K562 (cell line): Measurements from ENCODE around the gene BRMS1. TPM values are rescaled to one million over a fixed set of nuclear protein-coding genes. Genes with fewer than 3 reads are reported as not detected.

Source experiments
- ATAC-seq: fragments of 200-7000 bp; cut with Tn5 transposase; 3 replicates; pipeline ENCODE4 v1.9.1; 2020; ENCODE audit warnings: moderate library complexity
- BruUV-seq: library from RNA; stranded (reverse); fragments of 400-500 nt; replicated peaks from 2 replicates; lab custom pipeline; 2021; lab: Mats Ljungman, UMichigan
- CTCF ChIA-PET: fragments of 300-600 bp; formaldehyde crosslinking; extraction: SDS; loops from one replicate; lab custom pipeline; 2021; ENCODE audit warnings: low intra/inter-chr PET ratio; lab: Yijun Ruan, JAX
- POLR2A ChIA-PET: fragments of 300-600, 350-650 bp; sonication (Branson Sonifier 250); formaldehyde crosslinking; extraction: SDS; loops from one replicate; lab custom pipeline; 2021; ENCODE audit warnings: antibody characterized with exemption, inconsistent platforms; lab: Yijun Ruan, JAX
- DNase-seq, 4 experiments: peaks; one replicate each; pipeline versions ENCODE4 v3.0.0 to v3.0.0-alpha.2; 2011 to 2018; ENCODE audit warnings: low spot score in 3 of 4, mixed read lengths in 3 of 4; ENCODE audit errors: extremely low read depth in 1 of 4
- FAIRE-seq: peaks from 2 replicates; lab custom pipeline; 2011; peaks lifted over from hg19 to GRCh38; lab: Jason Lieb, UNC
- H2AFZ ChIP-seq: 2 replicates; pipeline ENCODE4 v1.6.0; 2011; ENCODE audit warnings: low read depth, low read length, control low read depth, inconsistent platforms
- H3K27ac ChIP-seq: fragments of 200-600 bp; 3 replicates; pipeline ENCODE4 v1.8.0; 2011; ENCODE audit warnings: low read depth, mild to moderate bottlenecking, control low read depth, inconsistent platforms, low read length, moderate library complexity, mixed read lengths; ENCODE audit errors: extremely low read depth
- H3K27me3 ChIP-seq, 2 experiments: fragments of 300-600 bp in 1 of 2; 2 replicates in 1 of 2; 3 replicates in 1 of 2; pipeline versions ENCODE4 v1.6.0 to v1.8.0; 2011; ENCODE audit warnings: inconsistent platforms in 2 of 2, low read length in 2 of 2, mild to moderate bottlenecking in 1 of 2, mixed read lengths in 1 of 2, moderate library complexity in 1 of 2; ENCODE audit not compliant: control insufficient read depth in 2 of 2, insufficient read depth in 2 of 2
- H3K36me3 ChIP-seq: fragments of 300-600 bp; 3 replicates; pipeline ENCODE4 v1.8.0; 2011; ENCODE audit warnings: mild to moderate bottlenecking, low read length, inconsistent platforms; ENCODE audit not compliant: control insufficient read depth, insufficient read depth
- H3K4me1 ChIP-seq, 2 experiments: fragments of 200-600 bp in 1 of 2; replicated peaks in 1 of 2; 2 replicates in 1 of 2; 3 replicates in 1 of 2; pipeline versions ENCODE4 v1.5.1 to v1.8.0; 2011; ENCODE audit warnings: inconsistent platforms in 2 of 2, low read length in 2 of 2, mild to moderate bottlenecking in 1 of 2, mixed read lengths in 1 of 2, moderate library complexity in 1 of 2; ENCODE audit not compliant: control insufficient read depth in 2 of 2, insufficient read depth in 2 of 2
- H3K4me2 ChIP-seq: 2 replicates; pipeline ENCODE4 v1.6.1; 2011; ENCODE audit warnings: low read length, control low read depth, inconsistent platforms, mixed read lengths; ENCODE audit not compliant: insufficient read depth
- H3K4me3 ChIP-seq: fragments of 200-600 bp; sonication (generic), shearing (Covaris generic); 2 replicates; pipeline ENCODE4 v1.5.1; 2016; ENCODE audit warnings: control low read depth, inconsistent platforms
- H3K79me2 ChIP-seq: fragments of 200-600 bp; 3 replicates; pipeline ENCODE4 v1.8.0; 2011; ENCODE audit warnings: low read length, inconsistent platforms; ENCODE audit not compliant: control insufficient read depth, insufficient read depth
- H3K9ac ChIP-seq, 2 experiments: 2 replicates each; pipeline versions ENCODE4 v1.6.0 to v1.6.1; 2011; ENCODE audit warnings: low read depth in 2 of 2, low read length in 2 of 2, control low read depth in 1 of 2, inconsistent platforms in 1 of 2, mild to moderate bottlenecking in 1 of 2, mixed read lengths in 1 of 2; ENCODE audit not compliant: insufficient read depth in 1 of 2
- H3K9me1 ChIP-seq: one replicate; pipeline ENCODE4 v1.6.0; 2011; ENCODE audit warnings: inconsistent platforms, mild to moderate bottlenecking, low read length, moderate library complexity; ENCODE audit not compliant: control insufficient read depth, insufficient read depth
- H3K9me3 ChIP-seq: replicated peaks from 2 replicates; pipeline ENCODE4 v1.5.1; 2011; ENCODE audit warnings: low read depth, low read length, inconsistent platforms; ENCODE audit not compliant: control insufficient read depth, insufficient read depth
- H4K20me1 ChIP-seq: replicated peaks from 2 replicates; pipeline ENCODE4 v1.6.1; 2011; ENCODE audit warnings: low read length, inconsistent platforms, mixed read lengths; ENCODE audit not compliant: control insufficient read depth, insufficient read depth
- ARID3A ChIP-seq: IDR thresholded peaks from 2 replicates; pipeline ENCODE4 v1.6.1; 2012; ENCODE audit warnings: low read depth, low read length, improper control_type of control experiment, borderline replicate concordance
- DPF2 ChIP-seq: fragments of 450-650 bp; IDR thresholded peaks from 2 replicates; pipeline ENCODE4 v1.6.1; 2016
- GATA2 ChIP-seq: sonication (generic); formaldehyde crosslinking; IDR thresholded peaks from 2 replicates; pipeline ENCODE4 v1.4.0; 2020; ENCODE audit warnings: mild to moderate bottlenecking, missing genetic modification reagents
- KDM5B ChIP-seq: fragments of 200-600 bp; sonication (generic); IDR thresholded peaks from 2 replicates; pipeline ENCODE4 v1.6.1; 2012; ENCODE audit warnings: low read depth, mild to moderate bottlenecking, moderate library complexity, low read length, control low read depth, inconsistent platforms; ENCODE audit not compliant: insufficient replicate concordance
- KLF10 ChIP-seq: fragments of 250-450 bp; sonication (Bioruptor Pico); IDR thresholded peaks from 2 replicates; pipeline ENCODE4 v1.6.1; 2021; ENCODE audit warnings: matching md5 sums
- MTA2 ChIP-seq: fragments of 450-650 bp; IDR thresholded peaks from 2 replicates; pipeline ENCODE4 v1.6.1; 2016; ENCODE audit warnings: low read depth
- MYC ChIP-seq, 2 experiments: fragments of 250-450 bp in 1 of 2; sonication (Bioruptor Pico) in 1 of 2; IDR thresholded peaks; 2 replicates each; pipeline versions ENCODE4 v1.5.1 to v1.6.1; 2012 to 2021; ENCODE audit warnings: low read depth in 2 of 2, borderline replicate concordance in 1 of 2, improper control_type of control experiment in 1 of 2, low read length in 1 of 2, mild to moderate bottlenecking in 1 of 2, moderate library complexity in 1 of 2
- MYNN ChIP-seq, 2 experiments: sonication (generic); formaldehyde crosslinking in 1 of 2; IDR thresholded peaks; 2 replicates each; pipeline versions ENCODE4 v1.5.0 to v1.6.1; 2016 to 2020; ENCODE audit warnings: antibody characterized with exemption in 1 of 2, missing genetic modification reagents in 1 of 2
- NRF1 ChIP-seq, 2 experiments: fragments of 450-650 bp; IDR thresholded peaks in 1 of 2; conservative IDR thresholded peaks in 1 of 2; 2 replicates each; pipeline ENCODE4 v1.6.1; 2014; ENCODE audit warnings: mild to moderate bottlenecking in 2 of 2
- POLR2A ChIP-seq: fragments of 450-650 bp; conservative IDR thresholded peaks from 2 replicates; pipeline ENCODE4 v1.6.1; 2016
- POLR2AphosphoS2 ChIP-seq: IDR thresholded peaks from 2 replicates; pipeline ENCODE4 v1.6.1; 2012; ENCODE audit warnings: low read length, improper control_type of control experiment
- POLR2AphosphoS5 ChIP-seq: IDR thresholded peaks from 2 replicates; pipeline ENCODE4 v1.6.1; 2011; ENCODE audit warnings: mild to moderate bottlenecking, low read depth, low read length, moderate library complexity; ENCODE audit not compliant: control insufficient read depth, insufficient read depth
- SUPT5H ChIP-seq: fragments of 450-650 bp; IDR thresholded peaks from 2 replicates; pipeline ENCODE4 v1.6.1; 2016
- UBTF ChIP-seq, 2 experiments: IDR thresholded peaks; 2 replicates each; pipeline ENCODE4 v1.6.1; 2012; ENCODE audit warnings: improper control_type of control experiment in 2 of 2, low read depth in 2 of 2, low read length in 2 of 2, borderline replicate concordance in 1 of 2
- ZNF696 ChIP-seq: fragments of 250-450 bp; sonication (Bioruptor Pico); conservative IDR thresholded peaks from 2 replicates; pipeline ENCODE4 v1.4.0; 2020; ENCODE audit warnings: mild to moderate bottlenecking, moderate library complexity
- ZNF717 ChIP-seq: fragments of 250-450 bp; sonication (Bioruptor Pico); IDR thresholded peaks from 2 replicates; pipeline ENCODE4 v1.5.0; 2021
- ZSCAN32 ChIP-seq: fragments of 450-650 bp; formaldehyde crosslinking; IDR thresholded peaks from 2 replicates; pipeline ENCODE4 v1.4.0; 2020; ENCODE audit warnings: mild to moderate bottlenecking, moderate library complexity
- WGBS: fragments of 100-300 bp; shearing (Covaris generic); methylation state at CpG from one replicate; pipeline ENCODE4 v1.1.6; 2016; ENCODE audit warnings: low coverage, mixed read lengths; ENCODE audit not compliant: insufficient coverage; ENCODE audit errors: missing lambda C conversion rate; 5-methylcytosine and 5-hydroxymethylcytosine counted together
- in situ Hi-C: fragments of 300-500 bp; cut with MboI; formaldehyde crosslinking; loops from 4 replicates; pipeline ENCODE4 v1.15.0; 2018; ENCODE audit warnings: inconsistent platforms, mixed read lengths
- intact Hi-C: fragments of 100-400 bp; cut with micrococcal nuclease; formaldehyde crosslinking; loops from 2 replicates; pipeline ENCODE4 v1.14.2; 2022
- polyA plus RNA-seq, 8 experiments: library from polyadenylated mRNA; depleted of rRNA in 4 of 8; stranded (reverse) in 5 of 8; unstranded in 3 of 8; fragments of >200 nt; fragmentation: Nextera tagmentation in 2 of 8; fragmentation: Illumina TruSeq in 1 of 8; extraction: Ambion mirVana in 2 of 8; extraction: Trizol in 1 of 8; gene quantifications; 2 replicates each; pipeline versions ENCODE4 v1.2.1 to v1.2.3, GENCODE V29; 2011 to 2014; ENCODE audit warnings: inconsistent platforms in 1 of 8, missing spikeins in 1 of 8
- total RNA-seq, 7 experiments: library from RNA; depleted of rRNA in 6 of 7; stranded (reverse); fragments of >200 nt in 6 of 7; fragmentation: Illumina TruSeq in 2 of 7; extraction: Trizol in 2 of 7; gene quantifications; 2 replicates each; pipeline versions ENCODE4 v1.2.1 to v1.2.3, GENCODE V29; 2011 to 2021; ENCODE audit warnings: low replicate concordance in 1 of 7

The BRMS1 gene
- total and polyA plus RNA-seq, 9 of the 15 experiments (the other 6 are each of a cell fraction or from before 2014, with no cell fraction given), result 2.2 to 78.8 (median 33.4) TPM

- POLR2A ChIA-PET, result interaction anchor here (0.5 to 2.8 kb wide), 9 partner anchors 9 to 303 kb away, joined by 3 to 12 read pairs (median 6); partner anchors contain the start of gene B4GAT1
- H3K36me3 ChIP-seq, result peaks cover 42% of the 10 kb centered on the region; the same call in 2 of the 3 replicates
- peaks cover 23% of the 10 kb centered on the region for H4K20me1 ChIP-seq
- FAIRE-seq, result no peak
- no peaks in the 10 kb centered on the region for H3K27me3 ChIP-seq
- H3K4me2 ChIP-seq, result no peak overlapping the region
- no TSS peak for BruUV-seq
- peak; percentile 43 for ATAC-seq
- H3K4me1 ChIP-seq, result peaks cover 0 to 22% of the 10 kb centered on the region in 2 experiments; a peak in 4 of 5 replicates
- no peak overlapping the region for H3K4me3 ChIP-seq
- CTCF ChIA-PET, result no interaction called here
- peaks cover 3% of the 10 kb centered on the region; the same call in 1 of the 3 replicates for H3K79me2 ChIP-seq
- no peaks in the 10 kb centered on the region for H3K9me1 ChIP-seq
- no peak overlapping the region for H2AFZ ChIP-seq
- no peaks in the 10 kb centered on the region for H3K9me3 ChIP-seq
- peak in 3 of 4 experiments; percentile 10 to 56 (median 34) for DNase-seq
- intact Hi-C loops (no loop called here), in situ Hi-C loops (no loop called here)
- no peak overlapping the region; the same call in 2 of the 3 replicates for H3K27ac ChIP-seq
- WGBS, result 48% methylated on average over 6 of the region's 6 CpGs
- peak overlapping the region in 1 of 2 experiments; percentile 0; a peak in 1 of 4 replicates for H3K9ac ChIP-seq
- 0 out of 2 replicates have a peak, but pooled peaks have one; percentile 2 for TF ChIP-seq ZNF696
- TF ChIP-seq GATA2, result 0 out of 2 replicates have a peak, but pooled peaks have one; percentile 26
- TF ChIP-seq MTA2, result no peak
- TF ChIP-seq ZNF717 (CRISPR knock-in tag), result 0 out of 2 replicates have a peak, but pooled peaks have one; percentile 14
- peak; percentile 88 for TF ChIP-seq POLR2AphosphoS2
- peak; percentile 77 for TF ChIP-seq POLR2A
- 0 out of 2 replicates have a peak, but pooled peaks have one; percentile 33 for TF ChIP-seq POLR2AphosphoS5
- no peak for TF ChIP-seq ZSCAN32 (CRISPR knock-in tag)
- peak; percentile 23; the same call in 1 of the 2 replicates for TF ChIP-seq MYC (IDR thresholded peaks at IDR 0.05; ENCODE audit: low read depth, low read length)
- TF ChIP-seq MYC (CRISPR knock-in tag; IDR thresholded peaks at IDR 0.05; ENCODE audit: borderline replicate concordance, low read depth), result no peak
- TF ChIP-seq UBTF (IDR thresholded peaks at IDR 0.05; ENCODE audit: borderline replicate concordance in 1 of 2, low read depth in 2 of 2, low read length in 2 of 2), result no peak
- no peak for TF ChIP-seq DPF2
- no peak for TF ChIP-seq KLF10 (CRISPR knock-in tag)
- TF ChIP-seq KDM5B, result peak; percentile 14
- peak; percentile 78 for TF ChIP-seq SUPT5H
- TF ChIP-seq NRF1 (conservative IDR thresholded peaks at IDR 0.05 in 1 of 2, IDR thresholded peaks at IDR 0.05 in 1 of 2), result no peak
- peak; percentile 86 for TF ChIP-seq MYNN (IDR thresholded peaks at IDR 0.05)
- TF ChIP-seq MYNN (CRISPR knock-in tag; IDR thresholded peaks at IDR 0.05), result no peak
- TF ChIP-seq ARID3A, result no peak
These were observed 16.6 kb upstream of the BRMS1 start for GRCh38 chr11:66361502-66361941.
